Choroid plexus epithelial cell (primary cell): Measurements from ENCODE around the gene HOXC5.

ENCODE experiments used
- DNase-seq: peaks from one replicate; pipeline ENCODE4 v3.0.0-alpha.2; 2010; ENCODE audit warnings: low read depth
- H3K4me3 ChIP-seq: 2 replicates; pipeline ENCODE4 v1.5.1; 2011; ENCODE audit warnings: low read depth, mild to moderate bottlenecking, control low read depth, low read length, moderate library complexity
- CTCF ChIP-seq: conservative IDR thresholded peaks from 2 replicates; pipeline ENCODE4 v1.5.1; 2011; ENCODE audit warnings: low read depth, mild to moderate bottlenecking, control low read depth, inconsistent platforms, low read length, moderate library complexity

Gene HOXC5

GRCh38 chr12:54018468-54018984 is 14.3 kb upstream of the HOXC5 start:
- no peak for DNase-seq
- H3K4me3 ChIP-seq: no peak overlapping the region
- no peak for TF ChIP-seq CTCF

- no peak for DNase-seq
- TF ChIP-seq CTCF: no peak
- no peak overlapping the region for H3K4me3 ChIP-seq
Observed at GRCh38 chr12:54019091-54019811, 13.6 kb upstream of the HOXC5 start.

- DNase-seq: no peak
- no peak for TF ChIP-seq CTCF
- H3K4me3 ChIP-seq: no peak overlapping the region
Observed at GRCh38 chr12:54019924-54020590, 12.8 kb upstream of the HOXC5 start.

- DNase-seq: no peak
- TF ChIP-seq CTCF: no peak
- H3K4me3 ChIP-seq: no peak overlapping the region
Observed at GRCh38 chr12:54020591-54021405, 12.1 kb upstream of the HOXC5 start.

- no peak overlapping the region for H3K4me3 ChIP-seq
- no peak for TF ChIP-seq CTCF
- DNase-seq: no peak
Observed at GRCh38 chr12:54021432-54022013, 11.3 kb upstream of the HOXC5 start.

GRCh38 chr12:54022960-54023884 is 9.6 kb upstream of the HOXC5 start:
- H3K4me3 ChIP-seq: no peak overlapping the region
- no peak for TF ChIP-seq CTCF
- DNase-seq: no peak
